Measurements from ENCODE around the gene NLRP5. TPM values are rescaled to one million over a fixed set of nuclear protein-coding genes. Genes with fewer than 3 reads are reported as not detected.

NLRP5 gene
- total RNA-seq, 1 experiment from 2014 or later, result not detected

GRCh38 chr19:56094449-56094848, 107.9 kb downstream of the NLRP5 start:
- Histone ChIP-seq H3K36me3 (ENCODE audit: control insufficient read depth, insufficient read depth, low read length) (no peaks in the 10 kb centered on the region; the same call in 1 of the 2 replicates), H3K27me3 (ENCODE audit: control insufficient read depth, insufficient read depth, low read length) (no peaks in the 10 kb centered on the region), H3K9me3 (ENCODE audit: control insufficient read depth, insufficient read depth, low read depth, low read length) (no peaks in the 10 kb centered on the region), H3K4me1 (ENCODE audit: control insufficient read depth, insufficient read depth, low read length) (peaks cover 22% of the 10 kb centered on the region), H3K4me3 (ENCODE audit: low read depth in 2 of 2, low read length in 2 of 2) (no peak overlapping the region), H3K27ac (ENCODE audit: low read length) (no peak overlapping the region)
- no peak for DNase-seq (ENCODE audit: low read depth, low spot score)
- TF ChIP-seq POLR2AphosphoS5 (IDR thresholded peaks at IDR 0.05; ENCODE audit: low read depth, low read length), result no peak
- no peak for TF ChIP-seq SIN3A (IDR thresholded peaks at IDR 0.05; ENCODE audit: borderline replicate concordance, insufficient read depth, low read depth, low read length)
- no peak for TF ChIP-seq TCF7L2 (IDR thresholded peaks at IDR 0.05; ENCODE audit: low read depth, low read length)
- in situ Hi-C loops (cut with HindIII; ENCODE audit: low pct_unique_long_range_greater_than_20kb, low sequenced_read_pairs), result no loop called here
- CTCF ChIA-PET, result no interaction called here
- intact Hi-C loops (cut with micrococcal nuclease; ENCODE audit: unreplicated experiment), result no loop called here
- POLR2A ChIA-PET, result no interaction called here
- no TSS peak for BruUV-seq (replicated peaks)
- ATAC-seq, result no peak

GRCh38 chr19:56096665-56097064, 110.1 kb downstream of the NLRP5 start:
- BruUV-seq (replicated peaks), result no TSS peak
- H3K9me3 ChIP-seq (ENCODE audit: control insufficient read depth, insufficient read depth, low read depth, low read length), result no peaks in the 10 kb centered on the region
- ChIA-PET POLR2A (interaction anchor here (1.2 kb wide), 1 partner anchor 16 kb away, joined by 4 read pairs; no protein-coding TSS in a partner anchor), CTCF (no interaction called here)
- no peak overlapping the region for H3K27ac ChIP-seq (ENCODE audit: low read length)
- in situ Hi-C loops (cut with HindIII; ENCODE audit: low pct_unique_long_range_greater_than_20kb, low sequenced_read_pairs), result no loop called here
- DNase-seq (ENCODE audit: low read depth, low spot score), result no peak
- no peak for ATAC-seq
- no peak for TF ChIP-seq POLR2AphosphoS5 (IDR thresholded peaks at IDR 0.05; ENCODE audit: low read depth, low read length)
- TF ChIP-seq SIN3A (IDR thresholded peaks at IDR 0.05; ENCODE audit: borderline replicate concordance, insufficient read depth, low read depth, low read length), result no peak
- TF ChIP-seq TCF7L2 (IDR thresholded peaks at IDR 0.05; ENCODE audit: low read depth, low read length), result no peak
- TF ChIP-seq CTCF (IDR thresholded peaks at IDR 0.05), result no peak
- no peak for TF ChIP-seq REST (IDR thresholded peaks at IDR 0.05; ENCODE audit: insufficient read depth in 1 of 2, low read depth in 2 of 2, low read length in 1 of 2)
- intact Hi-C loops (cut with micrococcal nuclease; ENCODE audit: unreplicated experiment), result no loop called here
- H3K4me3 ChIP-seq (ENCODE audit: low read depth in 2 of 2, low read length in 2 of 2), result no peak overlapping the region
- H3K27me3 ChIP-seq (ENCODE audit: control insufficient read depth, insufficient read depth, low read length), result no peaks in the 10 kb centered on the region
- peaks cover 6% of the 10 kb centered on the region for H3K36me3 ChIP-seq (ENCODE audit: control insufficient read depth, insufficient read depth, low read length)
- peaks cover 7% of the 10 kb centered on the region for H3K4me1 ChIP-seq (ENCODE audit: control insufficient read depth, insufficient read depth, low read length)

GRCh38 chr19:56097306-56097705, 110.7 kb downstream of the NLRP5 start:
- H3K4me1 ChIP-seq (ENCODE audit: control insufficient read depth, insufficient read depth, low read length), result peaks cover 8% of the 10 kb centered on the region
- no peak overlapping the region for H3K4me3 ChIP-seq (ENCODE audit: low read depth in 2 of 2, low read length in 2 of 2)
- intact Hi-C loops (cut with micrococcal nuclease; ENCODE audit: unreplicated experiment) (no loop called here), in situ Hi-C loops (cut with HindIII; ENCODE audit: low pct_unique_long_range_greater_than_20kb, low sequenced_read_pairs) (no loop called here)
- ChIA-PET CTCF (no interaction called here), POLR2A (interaction anchor here (1.2 kb wide), 1 partner anchor 16 kb away, joined by 4 read pairs; no protein-coding TSS in a partner anchor)
- ATAC-seq (no peak), DNase-seq (ENCODE audit: low read depth, low spot score) (no peak)
- no TSS peak for BruUV-seq (replicated peaks)
- H3K36me3 ChIP-seq (ENCODE audit: control insufficient read depth, insufficient read depth, low read length), result peaks cover 6% of the 10 kb centered on the region
- no peaks in the 10 kb centered on the region for H3K27me3 ChIP-seq (ENCODE audit: control insufficient read depth, insufficient read depth, low read length)
- no peaks in the 10 kb centered on the region for H3K9me3 ChIP-seq (ENCODE audit: control insufficient read depth, insufficient read depth, low read depth, low read length)
- H3K27ac ChIP-seq (ENCODE audit: low read length), result no peak overlapping the region
- no peak for TF ChIP-seq POLR2AphosphoS5 (IDR thresholded peaks at IDR 0.05; ENCODE audit: low read depth, low read length)
- TF ChIP-seq TCF7L2 (IDR thresholded peaks at IDR 0.05; ENCODE audit: low read depth, low read length), result no peak
- no peak for TF ChIP-seq CTCF (IDR thresholded peaks at IDR 0.05)
- TF ChIP-seq SIN3A (IDR thresholded peaks at IDR 0.05; ENCODE audit: borderline replicate concordance, insufficient read depth, low read depth, low read length), result no peak
- no peak for TF ChIP-seq REST (IDR thresholded peaks at IDR 0.05; ENCODE audit: insufficient read depth in 1 of 2, low read depth in 2 of 2, low read length in 1 of 2)
